Ascending aorta (tissue), 2 donors: Measurements from ENCODE around the gene RNF32. TPM values are rescaled to one million over a fixed set of nuclear protein-coding genes. Genes with fewer than 3 reads are reported as not detected.
"Not testable (repeated sequence)": the region's sequence is repeated elsewhere in the genome, so short reads cannot be mapped to it uniquely, and the experiment has no call there.

Source experiments
- DNase-seq, 2 donors: peaks; one replicate each; pipeline ENCODE4 v3.0.0-alpha.2; 2019; ENCODE audit warnings: low spot score in 2 of 2
- H3K27ac ChIP-seq, 2 donors: fragments of 200-600 bp; sonication (generic); one replicate each; pipeline ENCODE4 v1.5.1; 2016 to 2017; ENCODE audit warnings: mild to moderate bottlenecking in 1 of 2
- H3K27me3 ChIP-seq: fragments of 200-600 bp; sonication (generic); one replicate; pipeline ENCODE4 v1.5.1; 2017
- H3K36me3 ChIP-seq, 2 donors: fragments of 200-600 bp; sonication (generic); one replicate each; pipeline ENCODE4 v1.5.1; 2016
- H3K4me1 ChIP-seq, 2 donors: fragments of 200-600 bp; sonication (generic); one replicate each; pipeline ENCODE4 v1.5.1; 2016 to 2017; ENCODE audit warnings: mild to moderate bottlenecking in 1 of 2
- H3K4me3 ChIP-seq, 2 donors: fragments of 200-600 bp; sonication (generic); one replicate each; pipeline ENCODE4 v1.5.1; 2016 to 2017; ENCODE audit warnings: mild to moderate bottlenecking in 1 of 2
- H3K9me3 ChIP-seq, 2 donors: fragments of 200-600 bp; sonication (generic); one replicate each; pipeline ENCODE4 v1.5.1; 2016
- CTCF ChIP-seq, 3 experiments: fragments of 200-600 bp in 2 of 3; fragments of 450-650 bp in 1 of 3; sonication (generic) in 2 of 3; IDR thresholded peaks; one replicate each; pipeline ENCODE4 v1.5.1; 2016 to 2019; ENCODE audit warnings: antibody characterized with exemption in 3 of 3, mild to moderate bottlenecking in 1 of 3, moderate library complexity in 1 of 3
- intact Hi-C: fragments of 100-400 bp; cut with DNase I; formaldehyde crosslinking; loops from one replicate; pipeline ENCODE4 v1.15.1; 2023
- total RNA-seq: library from RNA; depleted of rRNA; stranded (reverse); fragments of >200 nt; gene quantifications from one replicate; pipeline ENCODE4 v1.1.0, GENCODE V29; 2016

RNF32 gene
- total RNA-seq, 1 donor from 2014 or later, result 0.32 TPM

- Histone ChIP-seq H3K4me1 (peaks cover 0 to 7% of the 10 kb centered on the region in 2 donors), H3K27ac (no peak overlapping the region), H3K9me3 (no peaks in the 10 kb centered on the region), H3K27me3 (peaks cover 5% of the 10 kb centered on the region), H3K4me3 (no peak overlapping the region), H3K36me3 (no peaks in the 10 kb centered on the region)
- DNase-seq, result no peak
- intact Hi-C loops, result no loop called here
- TF ChIP-seq CTCF (IDR thresholded peaks at IDR 0.05), result no peak
Observed at GRCh38 chr7:156642306-156643045, 1.9 kb downstream of the RNF32 start.

- H3K4me1 ChIP-seq, intact Hi-C loops, DNase-seq: not testable (repeated sequence)
Observed at GRCh38 chr7:156647330-156647729, 6.8 kb downstream of the RNF32 start.

GRCh38 chr7:156650042-156650441 lies 9.5 kb downstream of the RNF32 start:
- no peak for TF ChIP-seq CTCF (IDR thresholded peaks at IDR 0.05)
- Histone ChIP-seq H3K27ac (no peak overlapping the region), H3K27me3 (no peaks in the 10 kb centered on the region), H3K36me3 (no peaks in the 10 kb centered on the region), H3K4me3 (no peak overlapping the region), H3K9me3 (no peaks in the 10 kb centered on the region), H3K4me1 (no peaks in the 10 kb centered on the region)
- intact Hi-C loops, result no loop called here
- DNase-seq, result no peak

More at GRCh38 chr7:156647330-156647729, 6.8 kb downstream of the RNF32 start:
- H3K4me3 ChIP-seq, H3K36me3 ChIP-seq, H3K9me3 ChIP-seq, H3K27me3 ChIP-seq, H3K27ac ChIP-seq: not testable (repeated sequence)

- Histone ChIP-seq H3K9me3 (no peaks in the 10 kb centered on the region), H3K36me3 (no peaks in the 10 kb centered on the region), H3K4me1 (no peaks in the 10 kb centered on the region), H3K4me3 (no peak overlapping the region), H3K27ac (no peak overlapping the region), H3K27me3 (no peaks in the 10 kb centered on the region)
- DNase-seq, result no peak
- intact Hi-C loops, result no loop called here
- no peak for TF ChIP-seq CTCF (IDR thresholded peaks at IDR 0.05)
Observed at GRCh38 chr7:156651474-156651873, 10.9 kb downstream of the RNF32 start.

GRCh38 chr7:156652886-156653568 lies 12.5 kb downstream of the RNF32 start:
- Histone ChIP-seq H3K4me1 (no peaks in the 10 kb centered on the region), H3K36me3 (no peaks in the 10 kb centered on the region), H3K27me3 (no peaks in the 10 kb centered on the region), H3K4me3 (no peak overlapping the region), H3K9me3 (no peaks in the 10 kb centered on the region), H3K27ac (no peak overlapping the region)
- TF ChIP-seq CTCF (IDR thresholded peaks at IDR 0.05), result no peak
- no peak for DNase-seq
- intact Hi-C loops, result no loop called here

GRCh38 chr7:156654511-156655234 lies 14.1 kb downstream of the RNF32 start:
- intact Hi-C loops, result no loop called here
- H3K27me3 ChIP-seq, result no peaks in the 10 kb centered on the region

More at GRCh38 chr7:156654511-156655234, 14.1 kb downstream of the RNF32 start:
- no peaks in the 10 kb centered on the region for H3K4me1 ChIP-seq
- H3K9me3 ChIP-seq, result no peaks in the 10 kb centered on the region
- no peak overlapping the region for H3K4me3 ChIP-seq
- TF ChIP-seq CTCF (IDR thresholded peaks at IDR 0.05), result no peak
- no peak for DNase-seq
- no peak overlapping the region for H3K27ac ChIP-seq
- no peaks in the 10 kb centered on the region for H3K36me3 ChIP-seq
